Measurements from ENCODE around the gene WDR37.

The WDR37 gene

GRCh38 chr10:1070919-1071318 lies 14.7 kb downstream of the WDR37 start:
- no peaks in the 10 kb centered on the region for H3K36me3 ChIP-seq (ENCODE audit: insufficient read depth, low read length)
- no peak overlapping the region for H3K4me3 ChIP-seq (ENCODE audit: low read depth, low read length)
- H3K27ac ChIP-seq (ENCODE audit: low read depth, low read length): no peak overlapping the region
- no peaks in the 10 kb centered on the region for H3K27me3 ChIP-seq (ENCODE audit: insufficient read depth, low read length)
- H2AFZ ChIP-seq (ENCODE audit: low read length, unreplicated experiment): no peak overlapping the region
- H3K4me1 ChIP-seq (ENCODE audit: control insufficient read depth, insufficient read depth, low read length, unreplicated experiment): no peaks in the 10 kb centered on the region
- peaks cover 23% of the 10 kb centered on the region for H3K79me2 ChIP-seq (ENCODE audit: control insufficient read depth, insufficient read depth, low read length, unreplicated experiment)

DNA sequence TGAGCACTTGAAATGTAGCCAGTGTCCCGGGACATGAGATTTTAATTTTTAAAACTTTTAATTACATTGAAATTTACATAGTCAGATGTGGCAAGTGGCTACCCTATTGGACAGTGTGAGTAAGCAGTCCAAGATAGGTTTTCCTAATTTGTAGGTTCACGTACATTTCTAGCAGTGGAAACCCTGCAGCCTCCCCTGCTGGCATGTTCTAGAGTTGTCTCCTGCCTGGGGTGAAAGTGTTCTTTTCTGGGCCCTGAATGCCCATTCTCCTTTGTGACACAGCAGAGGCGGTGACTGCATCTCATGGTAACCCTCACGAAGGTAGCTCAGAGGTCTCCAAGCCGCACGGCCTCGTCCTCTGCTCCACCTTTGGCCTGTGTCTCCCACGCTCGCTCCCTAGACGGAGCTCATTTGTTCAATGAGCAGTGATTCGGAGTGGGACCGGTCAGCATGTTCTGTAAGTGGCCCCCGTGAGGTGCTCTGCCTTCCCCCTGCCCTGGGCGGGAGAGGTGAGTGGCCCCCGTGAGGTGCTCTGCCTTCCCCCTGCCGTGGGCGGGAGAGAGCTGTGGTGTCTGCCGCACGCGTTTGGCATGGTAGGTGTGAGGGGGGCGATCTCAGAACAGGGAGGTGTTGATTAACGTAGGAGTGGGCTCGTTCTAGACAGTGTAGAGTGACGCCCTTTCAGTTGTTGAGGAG lies 18.0 kb downstream of the WDR37 start:
- Histone ChIP-seq H3K27me3 (ENCODE audit: insufficient read depth, low read length) (no peaks in the 10 kb centered on the region), H3K27ac (ENCODE audit: low read depth, low read length) (no peak overlapping the region), H3K4me3 (ENCODE audit: low read depth, low read length) (no peak overlapping the region), H3K4me1 (ENCODE audit: control insufficient read depth, insufficient read depth, low read length, unreplicated experiment) (no peaks in the 10 kb centered on the region), H3K79me2 (ENCODE audit: control insufficient read depth, insufficient read depth, low read length, unreplicated experiment) (peaks cover 6% of the 10 kb centered on the region), H2AFZ (ENCODE audit: low read length, unreplicated experiment) (no peak overlapping the region), H3K36me3 (ENCODE audit: insufficient read depth, low read length) (no peaks in the 10 kb centered on the region)

DNA sequence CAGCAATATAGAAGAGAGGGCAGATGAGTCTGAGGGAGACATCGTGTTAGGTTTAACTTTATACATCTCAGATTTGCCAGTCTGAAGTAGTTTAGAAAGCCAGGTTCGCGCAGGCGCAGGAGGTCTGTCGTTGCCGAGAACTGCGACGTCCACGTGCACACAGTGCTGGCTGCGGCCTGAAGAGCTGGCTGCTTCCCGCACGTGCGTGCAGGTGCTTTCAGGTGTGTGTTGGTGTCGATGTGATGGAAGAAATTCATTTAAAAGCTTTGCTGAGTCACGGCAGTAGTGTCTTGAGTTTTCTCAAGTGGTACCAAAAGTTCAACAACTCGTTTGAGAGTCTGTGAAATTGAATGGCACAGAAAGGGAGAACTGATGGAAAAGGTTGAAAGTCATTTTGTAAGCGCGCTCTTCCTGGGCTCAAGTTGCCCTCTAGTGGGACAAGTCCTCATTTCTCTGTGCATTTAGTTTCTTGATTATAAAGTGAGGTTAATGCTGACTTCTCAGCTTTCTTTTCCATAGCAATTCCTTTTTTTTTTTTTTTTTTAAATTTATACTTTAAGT lies 18.6 kb downstream of the WDR37 start:
- Histone ChIP-seq H3K4me1 (ENCODE audit: control insufficient read depth, insufficient read depth, low read length, unreplicated experiment) (no peaks in the 10 kb centered on the region), H3K27me3 (ENCODE audit: insufficient read depth, low read length) (no peaks in the 10 kb centered on the region), H3K79me2 (ENCODE audit: control insufficient read depth, insufficient read depth, low read length, unreplicated experiment) (peaks cover 3% of the 10 kb centered on the region), H3K36me3 (ENCODE audit: insufficient read depth, low read length) (0 out of 2 replicates have a peak, but pooled peaks cover under 1% of the 10 kb centered on the region), H2AFZ (ENCODE audit: low read length, unreplicated experiment) (no peak overlapping the region), H3K4me3 (ENCODE audit: low read depth, low read length) (no peak overlapping the region), H3K27ac (ENCODE audit: low read depth, low read length) (no peak overlapping the region)

DNA sequence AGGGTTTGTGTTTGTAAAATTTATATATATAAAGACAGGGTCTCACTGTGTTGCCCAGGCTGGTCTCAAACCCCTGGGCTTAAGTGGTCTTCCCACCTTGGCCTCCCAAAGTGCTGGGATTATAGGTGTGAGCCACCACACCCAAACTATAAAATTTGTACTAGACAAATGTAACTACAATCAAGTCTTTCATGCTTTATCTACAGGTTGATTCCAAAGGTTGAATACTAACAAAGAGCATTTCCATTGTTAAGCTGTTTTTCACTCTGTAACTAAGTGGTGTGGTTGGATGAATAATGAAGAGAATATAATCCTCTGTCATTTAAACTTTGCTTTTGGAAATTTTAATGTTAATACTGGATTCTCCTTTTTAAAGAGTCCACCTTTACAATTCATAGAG lies 22.5 kb downstream of the WDR37 start:
- Histone ChIP-seq H3K36me3 (ENCODE audit: insufficient read depth, low read length) (peaks cover 17% of the 10 kb centered on the region; the same call in 1 of the 2 replicates), H3K79me2 (ENCODE audit: control insufficient read depth, insufficient read depth, low read length, unreplicated experiment) (no peaks in the 10 kb centered on the region), H3K4me3 (ENCODE audit: low read depth, low read length) (no peak overlapping the region), H2AFZ (ENCODE audit: low read length, unreplicated experiment) (no peak overlapping the region), H3K27ac (ENCODE audit: low read depth, low read length) (no peak overlapping the region), H3K4me1 (ENCODE audit: control insufficient read depth, insufficient read depth, low read length, unreplicated experiment) (no peaks in the 10 kb centered on the region), H3K27me3 (ENCODE audit: insufficient read depth, low read length) (no peaks in the 10 kb centered on the region)

DNA sequence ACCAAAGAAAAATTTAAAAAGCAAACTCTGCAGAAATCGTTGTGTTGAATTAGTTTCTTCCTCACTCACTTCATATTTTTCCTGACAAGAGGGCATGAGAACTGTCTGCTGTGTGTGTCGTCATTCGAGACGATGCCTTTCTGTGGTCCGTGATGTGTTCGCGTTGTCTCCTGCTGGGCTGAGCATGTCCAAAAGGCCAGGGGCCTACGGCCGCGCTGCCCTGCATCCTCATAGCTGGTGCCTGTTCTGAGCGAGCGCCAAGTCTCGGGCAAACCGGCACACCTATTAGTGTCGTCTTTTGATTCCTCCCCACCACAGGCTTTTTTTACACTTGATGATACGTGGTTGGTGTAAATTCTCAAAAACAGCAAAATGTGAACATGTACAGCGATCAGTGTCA lies 27.4 kb downstream of the WDR37 start:
- Histone ChIP-seq H3K4me3 (ENCODE audit: low read depth, low read length) (no peak overlapping the region), H3K79me2 (ENCODE audit: control insufficient read depth, insufficient read depth, low read length, unreplicated experiment) (peaks cover 3% of the 10 kb centered on the region), H2AFZ (ENCODE audit: low read length, unreplicated experiment) (no peak overlapping the region), H3K36me3 (ENCODE audit: insufficient read depth, low read length) (peaks cover 24% of the 10 kb centered on the region), H3K27ac (ENCODE audit: low read depth, low read length) (no peak overlapping the region), H3K4me1 (ENCODE audit: control insufficient read depth, insufficient read depth, low read length, unreplicated experiment) (no peaks in the 10 kb centered on the region), H3K27me3 (ENCODE audit: insufficient read depth, low read length) (no peaks in the 10 kb centered on the region)

- H3K27ac ChIP-seq (ENCODE audit: low read depth, low read length): no peak overlapping the region
- H3K79me2 ChIP-seq (ENCODE audit: control insufficient read depth, insufficient read depth, low read length, unreplicated experiment): peaks cover 3% of the 10 kb centered on the region
- no peaks in the 10 kb centered on the region for H3K27me3 ChIP-seq (ENCODE audit: insufficient read depth, low read length)
- H3K4me1 ChIP-seq (ENCODE audit: control insufficient read depth, insufficient read depth, low read length, unreplicated experiment): no peaks in the 10 kb centered on the region
- no peak overlapping the region for H2AFZ ChIP-seq (ENCODE audit: low read length, unreplicated experiment)
- H3K4me3 ChIP-seq (ENCODE audit: low read depth, low read length): no peak overlapping the region
- peaks cover 24% of the 10 kb centered on the region for H3K36me3 ChIP-seq (ENCODE audit: insufficient read depth, low read length)
These were observed 28.1 kb downstream of the WDR37 start for GRCh38 chr10:1084011-1084950.

- Histone ChIP-seq H3K4me1 (ENCODE audit: control insufficient read depth, insufficient read depth, low read length, unreplicated experiment) (no peaks in the 10 kb centered on the region), H3K4me3 (ENCODE audit: low read depth, low read length) (no peak overlapping the region), H3K36me3 (ENCODE audit: insufficient read depth, low read length) (peaks cover 19% of the 10 kb centered on the region)
These were observed 29.1 kb downstream of the WDR37 start for GRCh38 chr10:1085258-1085657.

DNA sequence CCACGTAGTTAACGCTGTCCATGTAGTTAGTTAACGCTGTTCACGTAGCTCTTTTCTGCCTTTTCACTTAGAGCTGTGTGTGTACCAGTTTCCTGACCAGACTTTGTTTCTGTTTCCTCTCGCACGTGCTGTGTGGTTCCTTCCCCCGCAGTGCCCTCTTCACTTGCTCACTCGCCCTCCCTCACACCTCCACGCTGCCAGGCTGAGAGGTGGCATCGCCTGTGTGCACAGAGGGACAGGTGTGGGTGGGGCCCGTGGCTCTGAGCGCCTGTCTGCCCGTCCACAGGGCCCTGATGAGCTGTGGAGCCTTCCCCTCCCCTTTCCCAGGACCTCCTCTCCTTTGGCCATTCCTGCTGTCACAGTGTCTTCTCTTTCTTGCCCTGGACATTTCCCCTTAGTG lies 30.6 kb downstream of the WDR37 start:
- H3K79me2 ChIP-seq (ENCODE audit: control insufficient read depth, insufficient read depth, low read length, unreplicated experiment): peaks cover 3% of the 10 kb centered on the region
- H2AFZ ChIP-seq (ENCODE audit: low read length, unreplicated experiment): no peak overlapping the region
- H3K27me3 ChIP-seq (ENCODE audit: insufficient read depth, low read length): no peaks in the 10 kb centered on the region
- no peaks in the 10 kb centered on the region for H3K4me1 ChIP-seq (ENCODE audit: control insufficient read depth, insufficient read depth, low read length, unreplicated experiment)
- H3K36me3 ChIP-seq (ENCODE audit: insufficient read depth, low read length): peaks cover 15% of the 10 kb centered on the region
- H3K4me3 ChIP-seq (ENCODE audit: low read depth, low read length): no peak overlapping the region
- no peak overlapping the region for H3K27ac ChIP-seq (ENCODE audit: low read depth, low read length)

More at GRCh38 chr10:1085258-1085657, 29.1 kb downstream of the WDR37 start:
- no peak overlapping the region for H3K27ac ChIP-seq (ENCODE audit: low read depth, low read length)
- no peak overlapping the region for H2AFZ ChIP-seq (ENCODE audit: low read length, unreplicated experiment)
- H3K79me2 ChIP-seq (ENCODE audit: control insufficient read depth, insufficient read depth, low read length, unreplicated experiment): peaks cover 3% of the 10 kb centered on the region
- no peaks in the 10 kb centered on the region for H3K27me3 ChIP-seq (ENCODE audit: insufficient read depth, low read length)

DNA sequence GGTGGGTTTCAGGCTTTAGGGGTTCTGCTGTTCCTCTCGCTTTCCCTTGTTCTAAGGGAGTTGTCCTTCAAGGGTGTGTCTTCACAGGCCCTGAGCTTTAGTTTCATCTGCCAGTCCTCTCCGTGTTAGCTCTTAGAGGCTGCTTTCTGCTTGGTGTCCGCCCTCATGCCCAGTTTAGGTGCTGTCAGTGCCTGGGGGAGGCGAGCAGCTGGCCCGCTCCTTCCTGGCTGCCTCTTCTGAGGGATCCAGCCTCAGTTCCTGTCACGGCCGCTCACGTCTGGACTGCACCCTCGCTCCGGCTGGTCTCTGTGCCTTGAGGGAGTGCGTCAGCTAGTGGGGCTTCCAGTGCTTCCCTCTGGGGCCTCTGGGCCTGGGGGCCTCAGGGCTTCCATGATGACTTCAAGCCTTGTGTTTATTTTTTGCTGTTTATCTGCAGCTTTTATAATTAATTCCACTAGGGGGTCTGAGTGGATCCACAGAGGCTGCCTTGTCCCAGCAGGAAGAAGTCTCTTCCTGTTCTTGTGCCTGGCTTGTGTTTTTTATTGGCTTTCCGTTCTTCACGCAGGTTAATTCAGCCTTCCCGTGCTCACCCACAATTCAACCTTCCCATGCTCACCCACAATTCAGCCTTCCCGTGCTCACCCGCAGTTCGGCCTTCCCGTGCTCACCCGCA lies 33.0 kb downstream of the WDR37 start:
- H3K79me2 ChIP-seq (ENCODE audit: control insufficient read depth, insufficient read depth, low read length, unreplicated experiment): peaks cover 3% of the 10 kb centered on the region
- H3K27me3 ChIP-seq (ENCODE audit: insufficient read depth, low read length): no peaks in the 10 kb centered on the region
- no peaks in the 10 kb centered on the region for H3K4me1 ChIP-seq (ENCODE audit: control insufficient read depth, insufficient read depth, low read length, unreplicated experiment)
- H2AFZ ChIP-seq (ENCODE audit: low read length, unreplicated experiment): no peak overlapping the region
- peaks cover 20% of the 10 kb centered on the region for H3K36me3 ChIP-seq (ENCODE audit: insufficient read depth, low read length)
- no peak overlapping the region for H3K27ac ChIP-seq (ENCODE audit: low read depth, low read length)
- H3K4me3 ChIP-seq (ENCODE audit: low read depth, low read length): no peak overlapping the region

DNA sequence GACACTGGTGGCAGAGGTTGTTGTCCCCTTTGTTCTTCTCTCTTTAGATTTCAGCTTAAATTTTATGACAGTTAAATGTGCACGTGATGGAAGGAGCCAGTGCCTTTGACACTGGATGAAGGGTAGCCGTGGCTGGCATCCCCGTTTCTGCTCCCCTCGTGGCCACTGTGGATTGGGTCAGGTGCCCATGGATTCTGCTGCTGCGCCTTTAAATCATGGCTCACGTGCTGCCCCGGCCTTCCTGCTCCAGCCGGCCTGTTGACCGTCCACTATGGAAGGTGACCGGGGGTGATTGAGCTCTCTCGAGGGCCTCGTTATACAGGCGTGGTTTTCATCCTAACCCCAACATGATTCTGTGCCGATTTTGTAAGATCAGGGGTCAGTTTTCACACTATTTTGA lies 34.5 kb downstream of the WDR37 start:
- no peaks in the 10 kb centered on the region for H3K79me2 ChIP-seq (ENCODE audit: control insufficient read depth, insufficient read depth, low read length, unreplicated experiment)
- H2AFZ ChIP-seq (ENCODE audit: low read length, unreplicated experiment): no peak overlapping the region
- H3K27me3 ChIP-seq (ENCODE audit: insufficient read depth, low read length): no peaks in the 10 kb centered on the region
- no peaks in the 10 kb centered on the region for H3K4me1 ChIP-seq (ENCODE audit: control insufficient read depth, insufficient read depth, low read length, unreplicated experiment)
- H3K27ac ChIP-seq (ENCODE audit: low read depth, low read length): no peak overlapping the region
- H3K36me3 ChIP-seq (ENCODE audit: insufficient read depth, low read length): peaks cover 24% of the 10 kb centered on the region
- H3K4me3 ChIP-seq (ENCODE audit: low read depth, low read length): no peak overlapping the region

Data from ACC112 (cell line).